HG02623 (cell line): ENCODE data around the gene SMTNL1.
"Not testable (repeated sequence)": the region's sequence is repeated elsewhere in the genome, so short reads cannot be mapped to it uniquely, and the experiment has no call there.

Experiments
- ATAC-seq: cut with Tn5 transposase; IDR thresholded peaks from one replicate; pipeline ENCODE4 v1.9.1; 2021; ENCODE audit warnings: moderate library complexity; ENCODE audit not compliant: unreplicated experiment

Gene SMTNL1

GRCh38 chr11:57508341-57509170 is 28.8 kb upstream of the SMTNL1 start:
- no peak for ATAC-seq

DNA sequence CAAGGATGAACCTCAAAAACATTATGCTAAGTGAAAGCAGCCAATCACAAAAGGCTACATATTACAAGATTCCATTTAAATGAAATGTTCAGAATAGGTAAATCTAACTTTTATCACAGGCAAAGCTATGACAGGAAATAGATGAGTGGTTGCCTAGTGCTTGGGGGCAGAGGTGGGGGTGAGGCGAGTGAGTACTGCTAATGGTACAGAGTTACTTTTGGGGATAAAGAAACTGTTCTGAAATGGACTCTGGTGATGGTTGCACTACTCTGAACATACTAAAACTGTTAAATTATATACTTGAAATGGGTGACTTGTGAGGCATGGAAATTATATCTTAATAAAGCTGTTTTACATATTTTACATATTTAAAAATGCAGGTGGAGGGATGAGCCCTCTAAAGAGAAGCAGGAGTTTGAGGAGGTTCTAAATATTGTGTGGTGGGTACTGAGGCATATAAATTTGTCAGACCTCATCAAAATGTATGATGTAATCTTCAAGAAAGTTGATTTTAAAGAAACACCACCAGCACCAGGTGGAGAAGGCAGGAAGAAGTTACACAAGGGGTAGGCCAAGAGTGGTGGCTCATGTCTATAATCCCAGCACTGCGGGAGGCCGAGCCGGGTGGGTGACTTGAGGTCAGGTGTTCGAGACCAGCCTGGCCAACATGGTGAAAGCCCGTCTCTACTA is 25.5 kb upstream of the SMTNL1 start:
- no peak for ATAC-seq

DNA sequence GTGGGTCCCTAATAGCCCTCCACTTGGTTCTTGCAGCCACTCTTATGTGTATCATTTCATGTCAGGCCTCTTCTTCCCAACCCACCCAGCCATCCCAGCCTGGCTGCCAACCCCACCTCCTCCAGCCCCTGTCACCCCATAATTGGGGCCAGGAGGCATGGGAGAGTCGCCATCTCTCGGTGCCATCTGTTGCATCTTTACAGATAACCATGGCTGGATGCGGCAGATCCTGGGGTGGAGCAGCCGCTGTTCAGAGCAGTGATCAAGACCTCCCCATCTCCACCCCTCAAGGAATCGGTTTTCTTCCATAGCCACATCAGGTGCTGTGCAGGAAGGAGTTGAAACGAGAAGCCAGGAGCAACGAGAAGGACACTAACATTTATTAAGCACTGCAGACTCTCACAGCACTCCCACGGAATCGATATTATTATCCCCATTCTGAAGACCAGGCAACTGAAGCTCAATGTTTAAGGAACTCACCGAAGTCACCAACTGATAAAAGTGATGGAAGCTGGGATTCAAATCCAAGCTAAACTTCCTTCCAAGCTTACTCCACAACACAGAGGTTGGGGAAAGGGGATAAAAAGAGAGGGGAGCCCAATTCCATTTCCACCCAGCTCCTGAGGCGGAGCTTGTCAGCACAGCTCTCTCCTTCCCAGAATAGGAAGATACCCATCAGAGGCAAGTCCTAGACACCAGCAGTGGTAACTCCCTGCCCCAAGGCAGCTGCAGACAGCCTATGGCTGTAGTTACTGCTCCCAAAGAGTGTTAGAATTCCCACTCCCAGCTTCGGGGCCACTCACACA is 24.5 kb upstream of the SMTNL1 start:
- no peak for ATAC-seq

GRCh38 chr11:57513452-57513795 is 24.0 kb upstream of the SMTNL1 start:
- no peak for ATAC-seq

DNA sequence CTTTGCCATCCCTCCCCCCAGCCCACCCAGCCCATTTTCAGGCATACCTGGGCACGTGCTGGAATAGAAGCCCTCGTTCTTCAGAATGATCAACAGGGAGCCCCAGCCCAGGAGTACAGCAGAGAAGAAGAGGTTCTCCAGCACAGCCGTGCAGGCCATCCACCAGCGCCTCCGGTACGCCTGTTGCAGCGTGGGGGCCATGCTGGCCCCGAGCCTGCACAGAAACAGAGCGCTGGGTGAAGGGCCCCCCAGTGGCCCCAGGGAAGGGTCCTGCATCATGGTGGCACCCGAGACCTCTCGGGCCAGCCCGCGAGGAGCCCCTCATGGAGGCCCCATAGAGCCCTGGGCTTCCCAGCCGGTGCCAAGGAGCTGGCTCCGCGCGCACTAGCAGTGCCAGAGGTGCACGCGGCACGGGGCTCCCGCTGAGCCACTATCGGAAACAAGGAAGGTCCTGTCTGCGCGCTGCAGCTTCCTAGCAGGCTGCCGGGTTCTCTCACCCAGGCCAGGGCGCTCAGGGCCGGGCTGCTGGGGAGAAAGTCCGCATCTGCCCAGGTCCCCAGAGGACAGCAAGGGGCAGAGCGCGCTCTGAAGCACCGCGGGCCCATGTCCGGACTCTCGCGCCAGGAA is 23.4 kb upstream of the SMTNL1 start:
- peak; percentile 26 for ATAC-seq

DNA sequence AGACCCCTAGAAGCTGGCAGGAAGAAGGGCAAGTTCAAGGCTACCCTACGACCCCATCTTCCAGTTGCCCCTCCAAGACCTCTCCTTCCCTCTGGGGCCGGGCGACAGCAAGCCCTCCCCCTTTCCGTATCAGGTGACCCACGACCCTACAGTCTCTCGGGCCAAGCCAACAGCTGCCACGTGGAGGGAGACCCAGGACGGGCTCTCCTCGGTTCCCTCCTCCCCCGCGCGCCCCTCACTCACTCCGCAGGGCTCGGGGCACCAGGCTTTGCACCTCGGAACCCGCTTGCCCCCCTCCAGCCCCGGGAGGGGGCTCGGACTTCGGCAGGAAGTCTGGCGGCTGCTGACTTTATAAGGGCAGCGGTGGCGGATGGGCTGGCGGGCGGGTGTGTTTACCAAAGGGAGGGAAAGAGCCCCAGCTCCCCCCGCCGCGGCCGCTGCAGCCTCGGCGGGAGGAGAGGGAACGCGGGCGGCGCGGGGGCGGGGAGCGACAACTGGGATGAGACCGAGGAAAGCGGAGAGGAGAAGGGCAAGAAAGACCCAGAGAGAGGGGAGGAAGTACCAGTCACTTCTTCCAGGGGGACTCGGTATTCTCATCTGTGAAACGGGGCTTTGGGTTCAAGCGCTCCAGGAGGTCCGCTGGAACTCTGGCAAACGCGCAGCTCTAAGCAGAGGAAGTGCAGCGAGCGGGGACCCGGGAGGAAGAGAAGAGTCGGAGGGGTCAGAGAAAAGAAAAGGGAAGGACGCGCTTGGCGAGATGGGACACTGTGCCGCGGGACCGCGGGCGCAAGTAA is 22.7 kb upstream of the SMTNL1 start:
- ATAC-seq: peak; percentile 41

DNA sequence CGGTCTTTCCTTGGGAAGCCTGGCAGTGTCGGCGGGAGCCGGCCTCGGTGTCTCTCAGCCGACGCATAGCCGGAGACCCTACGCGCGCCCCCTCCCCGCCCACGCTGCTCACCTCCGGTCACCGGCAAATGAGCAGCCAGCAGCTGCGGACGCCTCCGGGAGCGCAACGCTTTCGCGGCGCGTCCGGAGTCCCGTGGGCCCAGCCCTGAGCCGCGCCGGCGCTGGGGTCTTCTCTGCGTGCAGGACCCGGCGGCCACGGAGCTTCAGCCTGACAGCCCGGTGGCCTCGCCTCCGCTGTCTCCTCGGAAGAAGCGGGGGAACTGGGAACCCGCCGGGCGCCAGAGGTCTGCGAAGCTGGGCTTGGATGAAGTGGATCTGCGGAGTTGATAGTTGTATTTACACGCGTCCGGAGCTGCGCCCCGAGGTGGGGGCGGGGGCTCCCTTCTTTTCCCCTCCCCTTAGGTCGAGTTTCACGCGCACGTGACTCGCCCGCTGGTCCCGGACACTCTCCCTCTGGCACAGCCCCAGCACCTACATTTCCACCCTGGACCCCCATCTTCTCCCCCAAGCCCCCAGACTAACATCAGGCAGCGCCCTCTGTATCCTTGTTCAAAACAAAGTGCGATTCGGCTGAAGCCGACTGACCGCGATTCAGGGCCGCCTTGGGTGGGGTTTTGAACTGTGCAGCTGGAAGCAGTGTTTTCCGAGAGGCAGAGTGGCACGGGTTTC is 21.9 kb upstream of the SMTNL1 start, which contains the start of gene SLC43A1:
Gene SLC43A1 (minus strand): TSS at position 371 of the 729 bp plus-strand sequence. CDS start 1,591 bp downstream, outside the sequence.
- ATAC-seq: peak; percentile 36

DNA sequence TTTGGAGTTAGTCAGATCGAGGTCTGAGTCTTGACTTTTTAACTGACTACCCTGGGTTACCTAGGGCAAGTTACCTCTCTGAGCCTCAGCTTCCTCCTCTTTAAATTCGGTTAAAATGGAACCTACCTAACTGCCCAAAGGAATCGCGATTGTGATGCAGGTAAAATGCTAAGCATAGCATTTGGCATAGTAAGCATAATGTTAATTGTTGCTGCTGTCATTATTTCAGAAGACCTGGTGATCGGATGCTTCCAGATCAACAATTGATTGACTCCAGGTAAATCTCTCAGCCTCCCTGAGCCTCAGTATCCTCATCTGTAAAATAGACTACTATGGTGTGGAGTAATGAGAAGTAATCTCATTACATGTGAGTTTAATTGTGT is 21.3 kb upstream of the SMTNL1 start:
- ATAC-seq: no peak

- no peak for ATAC-seq
Measured at GRCh38 chr11:57521116-57521515, 16.3 kb upstream of the SMTNL1 start.

DNA sequence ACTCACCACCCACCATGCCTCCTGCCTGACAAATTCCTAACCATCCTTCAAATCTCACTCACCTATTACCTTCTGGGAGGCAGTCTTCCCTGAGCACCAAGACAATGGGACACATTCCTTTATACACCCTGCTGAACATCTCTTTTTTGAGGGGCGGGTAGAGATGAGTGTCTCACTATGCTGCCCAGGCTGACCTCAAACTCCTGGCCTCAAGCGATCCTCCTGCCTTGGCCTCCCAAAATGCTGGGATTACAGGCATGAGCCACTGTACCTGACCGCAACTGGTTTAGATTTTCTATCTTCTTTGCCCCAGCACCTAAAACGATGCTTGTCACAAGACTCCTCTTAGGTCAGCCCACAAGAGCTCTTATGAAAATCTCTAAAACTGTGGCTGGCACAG is 14.0 kb upstream of the SMTNL1 start:
- ATAC-seq: no peak

GRCh38 chr11:57527056-57527631 is 10.3 kb upstream of the SMTNL1 start:
- ATAC-seq: no peak

- ATAC-seq: no peak
Measured at GRCh38 chr11:57529012-57529411, 8.4 kb upstream of the SMTNL1 start.

DNA sequence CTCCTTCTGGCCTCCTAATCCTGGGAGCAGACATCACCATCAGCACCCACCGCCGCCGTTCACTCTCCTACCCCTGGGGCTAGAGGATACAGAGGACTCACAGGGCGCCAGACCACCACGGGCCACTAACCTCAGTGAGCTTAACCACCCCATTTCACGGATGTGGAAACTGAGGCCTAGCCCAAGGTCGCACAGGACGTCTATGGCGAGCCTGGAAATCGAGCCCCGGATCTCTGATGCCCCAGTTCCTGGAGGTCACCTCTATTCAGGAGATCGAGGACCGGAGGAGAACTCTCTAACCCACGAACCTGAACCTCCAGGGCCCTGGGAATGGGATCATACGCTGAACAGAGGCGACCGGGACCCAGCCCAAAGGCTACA is 7.2 kb upstream of the SMTNL1 start:
- ATAC-seq: no peak

DNA sequence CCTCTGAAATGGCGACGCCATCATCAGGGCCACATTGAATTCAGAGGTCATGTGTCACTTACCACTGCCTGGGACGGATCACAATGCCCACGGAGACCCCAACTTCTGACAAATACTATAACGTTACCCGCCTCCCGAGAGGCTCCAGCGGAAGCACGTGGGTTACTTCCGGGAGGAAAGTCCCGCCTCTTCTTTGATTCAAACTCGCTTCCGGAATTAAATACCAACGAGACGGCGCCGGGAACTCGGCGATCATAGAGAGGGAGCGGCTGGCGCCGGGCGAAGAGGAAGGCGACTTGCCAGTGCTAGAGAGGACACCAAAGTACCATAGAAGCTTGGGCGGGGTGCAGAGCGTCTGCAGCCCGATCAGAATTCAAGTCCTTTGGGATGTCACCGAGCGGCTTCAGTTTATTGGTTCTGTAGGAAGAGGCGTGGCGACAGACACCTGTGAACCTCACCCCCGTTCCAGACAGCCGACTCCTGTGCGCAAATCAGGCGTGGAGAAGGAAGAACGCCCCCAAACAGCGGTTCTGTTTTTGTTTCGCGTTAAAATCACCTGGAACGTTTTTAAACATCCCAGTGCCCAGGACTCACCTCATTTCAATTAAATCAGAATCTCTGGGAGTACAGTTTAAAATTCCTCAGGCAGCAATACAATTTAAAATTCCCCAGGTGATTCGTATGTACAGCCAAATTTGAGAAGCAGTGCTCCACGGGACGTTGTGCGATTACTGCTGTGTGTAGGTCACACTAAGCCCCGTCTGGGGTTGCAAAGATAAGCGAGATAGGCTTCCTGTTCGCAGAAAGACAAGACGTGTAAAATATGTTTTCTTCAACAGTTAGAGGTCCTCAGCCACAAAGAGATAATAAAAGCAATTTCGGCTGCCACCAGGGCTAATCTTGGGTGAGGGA is 6.5 kb upstream of the SMTNL1 start, which contains the start of gene TIMM10:
Gene TIMM10 (minus strand): TSS at position 159 of the 912 bp plus-strand sequence. CDS start 565 bp downstream, outside the sequence.
- peak; percentile 97 for ATAC-seq

DNA sequence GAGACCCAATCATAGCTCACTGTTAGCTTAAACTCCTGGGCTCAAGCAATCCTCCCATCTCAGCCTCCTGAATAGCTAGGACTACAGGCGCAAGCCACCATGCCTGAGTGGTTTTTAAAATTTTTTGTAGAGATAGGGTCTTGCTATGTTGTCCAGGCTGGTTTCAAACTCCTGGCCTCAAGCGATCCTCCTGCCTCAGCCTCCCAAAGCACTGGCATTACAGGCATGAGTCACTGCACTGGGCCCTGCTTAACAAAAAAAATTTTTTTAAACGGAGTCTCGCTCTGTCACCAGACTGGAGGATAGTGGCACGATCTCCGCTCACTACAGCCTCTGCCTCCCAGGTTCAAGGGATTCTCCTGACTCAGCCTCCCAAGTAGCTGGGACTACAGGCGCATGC is 2.9 kb upstream of the SMTNL1 start:
- ATAC-seq: not testable (repeated sequence)

- no peak for ATAC-seq
Measured at GRCh38 chr11:57539342-57539741, 1.9 kb downstream of the SMTNL1 start.

DNA sequence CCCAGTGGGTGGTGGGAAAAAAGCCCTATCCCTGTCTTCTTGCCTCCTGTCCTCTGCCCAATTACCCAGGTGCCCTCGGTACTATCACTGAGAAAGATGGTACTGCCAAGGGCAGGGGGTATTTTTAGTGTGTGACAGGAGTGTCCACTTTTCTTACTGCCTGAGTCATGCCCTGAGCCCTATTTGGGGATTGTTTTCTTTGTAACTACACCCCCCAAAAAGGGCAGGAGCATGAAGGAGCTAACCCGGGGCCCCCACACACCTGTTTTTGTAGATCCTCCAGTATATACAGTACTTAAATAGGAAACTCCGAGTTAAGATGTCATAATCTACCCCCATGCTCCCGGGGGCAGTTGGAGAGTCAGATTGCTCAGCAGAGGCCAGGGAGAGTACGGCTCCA is 3.8 kb downstream of the SMTNL1 start:
- no peak for ATAC-seq

- ATAC-seq: no peak
Measured at GRCh38 chr11:57542582-57542981, 5.2 kb downstream of the SMTNL1 start.
